Activated effector memory CD4-positive, alpha-beta T cell treated with Interleukin-2 at 50 U/mL for 16 hours (primary cell): ENCODE measurements around the gene PRR18.
A peak's percentile ranks its signal among the peaks of the same experiment; 100 is the strongest.

Source experiments
- DNase-seq: peaks from one replicate; pipeline ENCODE4 v3.0.0-alpha.2; 2020

PRR18 gene

GRCh38 chr6:166274163-166274562 lies 34.0 kb downstream of the PRR18 start:
- no peak for DNase-seq

GRCh38 chr6:166271376-166271765 lies 36.8 kb downstream of the PRR18 start:
- no peak for DNase-seq

- DNase-seq = no peak
Measured at GRCh38 chr6:166270706-166271375, 37.4 kb downstream of the PRR18 start.

- DNase-seq = no peak
Measured at GRCh38 chr6:166269301-166270039, 38.7 kb downstream of the PRR18 start.

- no peak for DNase-seq
Measured at GRCh38 chr6:166268431-166268830, 39.8 kb downstream of the PRR18 start.

GRCh38 chr6:166267526-166267925 lies 40.7 kb downstream of the PRR18 start:
- no peak for DNase-seq

GRCh38 chr6:166266336-166266735 lies 41.9 kb downstream of the PRR18 start:
- DNase-seq = no peak

- no peak for DNase-seq
Measured at GRCh38 chr6:166262743-166263515, 45.3 kb downstream of the PRR18 start.

GRCh38 chr6:166259296-166259977 lies 48.8 kb downstream of the PRR18 start:
- DNase-seq = no peak

- peak; percentile 54 for DNase-seq
Measured at GRCh38 chr6:166258854-166259276, 49.3 kb downstream of the PRR18 start.

GRCh38 chr6:166257911-166258318 lies 50.3 kb downstream of the PRR18 start:
- peak; percentile 50 for DNase-seq
